DOHH2 (cell line): ENCODE results near the gene UBE2R2.
A peak's percentile ranks its signal among the peaks of the same experiment; 100 is the strongest.

Experiments used
- H3F3A ChIP-seq: fragments of 200-600 bp; sonication (generic), shearing (Covaris generic); 2 replicates; pipeline ENCODE4 v1.6.0; 2016; ENCODE audit warnings: antibody characterized with exemption, mild to moderate bottlenecking; ENCODE audit not compliant: control insufficient read depth, insufficient read depth
- H3K27ac ChIP-seq: fragments of 200-600 bp; sonication (generic); 2 replicates; pipeline ENCODE4 v1.5.1; 2014; ENCODE audit warnings: low read depth, mild to moderate bottlenecking, low read length, moderate library complexity
- H3K27me3 ChIP-seq: fragments of 200-600 bp; sonication (generic); 2 replicates; pipeline ENCODE4 v1.6.1; 2014; ENCODE audit warnings: mild to moderate bottlenecking, low read length, mixed read lengths; ENCODE audit not compliant: control insufficient read depth
- H3K36me3 ChIP-seq: fragments of 200-600 bp; sonication (generic); 2 replicates; pipeline ENCODE4 v1.6.1; 2014; ENCODE audit warnings: mild to moderate bottlenecking, low read length, moderate library complexity, mixed read lengths; ENCODE audit not compliant: control insufficient read depth
- H3K4me1 ChIP-seq: fragments of 200-600 bp; sonication (generic); 2 replicates; pipeline ENCODE4 v1.6.1; 2014; ENCODE audit warnings: mild to moderate bottlenecking, low read length, mixed read lengths; ENCODE audit not compliant: control insufficient read depth
- H3K4me2 ChIP-seq: fragments of 200-600 bp; sonication (generic); 2 replicates; pipeline ENCODE4 v1.6.0; 2014; ENCODE audit warnings: mild to moderate bottlenecking, low read length, moderate library complexity
- H3K4me3 ChIP-seq: fragments of 200-600 bp; sonication (generic); 2 replicates; pipeline ENCODE4 v1.5.1; 2014; ENCODE audit warnings: mild to moderate bottlenecking, low read length, mixed read lengths
- H3K79me2 ChIP-seq: fragments of 200-600 bp; sonication (generic); 2 replicates; pipeline ENCODE4 v1.6.1; 2014; ENCODE audit warnings: mild to moderate bottlenecking, low read length, mixed read lengths; ENCODE audit not compliant: control insufficient read depth
- H3K9me2 ChIP-seq: fragments of 200-600 bp; sonication (generic); replicated peaks from 2 replicates; pipeline ENCODE4 v1.6.1; 2014; ENCODE audit warnings: mild to moderate bottlenecking, low read length, mixed read lengths; ENCODE audit not compliant: control insufficient read depth
- H3K9me3 ChIP-seq: fragments of 200-600 bp; sonication (generic); 2 replicates; pipeline ENCODE4 v1.6.1; 2014; ENCODE audit warnings: antibody characterized with exemption, low read length, mixed read lengths; ENCODE audit not compliant: control insufficient read depth, insufficient read depth
- H4K20me1 ChIP-seq: fragments of 200-600 bp; sonication (generic); 2 replicates; pipeline ENCODE4 v1.6.0; 2014; ENCODE audit warnings: low read depth, mild to moderate bottlenecking, antibody characterized with exemption, low read length, moderate library complexity; ENCODE audit not compliant: control insufficient read depth, insufficient read depth
- EZH2phosphoT487 ChIP-seq: fragments of 200-600 bp; sonication (generic); IDR thresholded peaks from 2 replicates; pipeline ENCODE4 v1.6.1; 2017; ENCODE audit warnings: borderline replicate concordance, mild to moderate bottlenecking, antibody characterized with exemption, low read length, moderate library complexity, mixed read lengths
- TF ChIP-seq, protein P1 (sequence below): fragments of 200-600 bp; sonication (generic); IDR thresholded peaks from one replicate; pipeline ENCODE4 v1.5.1; 2014; ENCODE audit warnings: antibody characterized with exemption, mild to moderate bottlenecking, low read depth, low read length; ENCODE audit not compliant: poor library complexity, severe bottlenecking

Gene UBE2R2

DNA sequence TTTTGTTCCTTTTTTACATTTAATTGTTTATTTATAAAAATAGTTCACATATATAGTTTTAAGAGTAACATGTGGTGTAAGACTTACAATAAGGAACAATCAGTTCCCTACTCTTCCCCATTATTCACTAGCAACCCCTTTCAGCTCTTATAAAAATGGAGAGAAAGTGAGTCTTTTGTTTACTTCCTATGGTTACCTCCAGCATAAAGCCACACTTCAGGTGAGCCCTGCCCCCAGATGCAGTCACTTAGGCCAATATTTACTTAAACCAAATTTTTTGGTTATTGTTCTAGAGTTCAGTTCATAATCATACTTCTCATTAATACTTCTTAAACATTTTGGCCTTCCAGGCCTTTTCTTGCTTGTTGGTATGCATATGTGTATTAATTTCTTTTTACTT is 33.7 kb downstream of the UBE2R2 start:
- 0 out of 2 replicates have a peak overlapping the region, but pooled peaks have one; percentile 2 for H3K4me2 ChIP-seq
- no peaks in the 10 kb centered on the region for H4K20me1 ChIP-seq
- no peaks in the 10 kb centered on the region for H3K9me3 ChIP-seq
- peaks cover 100% of the 10 kb centered on the region for H3K79me2 ChIP-seq
- H3K36me3 ChIP-seq = peaks cover 10% of the 10 kb centered on the region
- H3F3A ChIP-seq = peaks cover 16% of the 10 kb centered on the region; the same call in 1 of the 2 replicates
- H3K4me3 ChIP-seq = no peak overlapping the region
- no peaks in the 10 kb centered on the region for H3K27me3 ChIP-seq
- H3K9me2 ChIP-seq = no peaks in the 10 kb centered on the region
- TF ChIP-seq, protein P1, sequence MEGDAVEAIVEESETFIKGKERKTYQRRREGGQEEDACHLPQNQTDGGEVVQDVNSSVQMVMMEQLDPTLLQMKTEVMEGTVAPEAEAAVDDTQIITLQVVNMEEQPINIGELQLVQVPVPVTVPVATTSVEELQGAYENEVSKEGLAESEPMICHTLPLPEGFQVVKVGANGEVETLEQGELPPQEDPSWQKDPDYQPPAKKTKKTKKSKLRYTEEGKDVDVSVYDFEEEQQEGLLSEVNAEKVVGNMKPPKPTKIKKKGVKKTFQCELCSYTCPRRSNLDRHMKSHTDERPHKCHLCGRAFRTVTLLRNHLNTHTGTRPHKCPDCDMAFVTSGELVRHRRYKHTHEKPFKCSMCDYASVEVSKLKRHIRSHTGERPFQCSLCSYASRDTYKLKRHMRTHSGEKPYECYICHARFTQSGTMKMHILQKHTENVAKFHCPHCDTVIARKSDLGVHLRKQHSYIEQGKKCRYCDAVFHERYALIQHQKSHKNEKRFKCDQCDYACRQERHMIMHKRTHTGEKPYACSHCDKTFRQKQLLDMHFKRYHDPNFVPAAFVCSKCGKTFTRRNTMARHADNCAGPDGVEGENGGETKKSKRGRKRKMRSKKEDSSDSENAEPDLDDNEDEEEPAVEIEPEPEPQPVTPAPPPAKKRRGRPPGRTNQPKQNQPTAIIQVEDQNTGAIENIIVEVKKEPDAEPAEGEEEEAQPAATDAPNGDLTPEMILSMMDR = no peak
- TF ChIP-seq EZH2phosphoT487 = no peak
- H3K4me1 ChIP-seq = peaks cover 92% of the 10 kb centered on the region
- peak overlapping the region; percentile 22 for H3K27ac ChIP-seq

DNA sequence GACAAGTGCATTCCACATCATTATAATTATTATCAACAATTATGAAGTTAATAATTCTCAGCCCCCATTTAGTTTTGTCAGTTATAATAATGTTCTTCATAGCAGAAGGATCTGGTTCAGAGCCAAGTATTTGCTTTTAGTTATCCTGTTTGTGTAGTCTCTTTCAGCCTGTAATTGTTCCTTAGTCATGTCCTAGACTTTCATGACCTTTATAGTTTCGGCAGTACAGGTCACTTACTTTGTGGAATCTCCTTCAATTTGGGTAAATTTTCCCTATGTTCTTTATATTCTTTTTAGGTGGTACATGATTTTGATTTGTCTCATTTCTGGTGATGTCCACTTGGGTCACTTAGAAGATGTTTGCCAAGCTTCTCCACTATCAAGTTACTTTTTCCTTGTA is 34.3 kb downstream of the UBE2R2 start:
- Histone ChIP-seq H3K9me3 (no peaks in the 10 kb centered on the region), H4K20me1 (no peaks in the 10 kb centered on the region), H3K27ac (peak overlapping the region; percentile 22), H3K27me3 (no peaks in the 10 kb centered on the region), H3K36me3 (peaks cover 13% of the 10 kb centered on the region), H3K4me3 (no peak overlapping the region), H3K79me2 (peaks cover 100% of the 10 kb centered on the region), H3K4me1 (peaks cover 93% of the 10 kb centered on the region), H3K9me2 (no peaks in the 10 kb centered on the region), H3K4me2 (no peak overlapping the region), H3F3A (peaks cover 16% of the 10 kb centered on the region; the same call in 1 of the 2 replicates)
- TF ChIP-seq, protein P1 = no peak
- no peak for TF ChIP-seq EZH2phosphoT487

DNA sequence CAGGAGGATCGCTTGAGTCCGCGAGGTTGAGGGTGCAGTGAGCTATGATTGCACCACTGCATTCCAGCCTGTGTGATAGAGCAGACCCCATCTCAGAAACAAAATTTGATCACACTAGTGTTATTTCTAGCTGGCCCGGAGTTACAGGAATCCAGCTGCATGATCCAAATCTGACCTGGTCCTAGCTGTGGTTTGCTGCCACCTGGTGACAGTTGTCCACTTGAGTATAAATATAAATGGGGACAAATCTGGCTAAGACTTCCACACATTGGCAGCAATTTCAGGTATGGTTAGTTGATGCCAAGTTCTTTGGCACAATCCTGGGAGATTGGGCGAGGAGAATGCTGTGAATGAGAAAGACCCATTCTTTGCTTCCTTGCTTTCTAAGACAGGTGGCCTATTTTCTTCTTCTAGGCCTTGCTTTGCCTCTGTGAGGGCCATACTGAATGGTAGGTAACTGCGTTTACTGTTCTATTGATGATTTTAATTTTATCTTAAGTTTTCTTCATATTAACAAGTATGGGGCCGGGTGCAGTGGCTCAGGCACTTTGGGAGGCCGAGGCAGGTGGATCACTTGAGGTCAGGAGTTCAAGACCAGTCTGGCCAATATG is 35.4 kb downstream of the UBE2R2 start:
- Histone ChIP-seq H3K79me2 (peaks cover 100% of the 10 kb centered on the region), H3K9me3 (no peaks in the 10 kb centered on the region), H3K4me3 (no peak overlapping the region), H3K27me3 (no peaks in the 10 kb centered on the region), H3F3A (peaks cover 16% of the 10 kb centered on the region; the same call in 1 of the 2 replicates), H3K27ac (peak overlapping the region; percentile 10; the same call in 1 of the 2 replicates), H3K36me3 (peaks cover 13% of the 10 kb centered on the region), H3K4me2 (peak overlapping the region; percentile 38), H3K9me2 (no peaks in the 10 kb centered on the region), H3K4me1 (peaks cover 93% of the 10 kb centered on the region), H4K20me1 (no peaks in the 10 kb centered on the region)
- no peak for TF ChIP-seq EZH2phosphoT487
- TF ChIP-seq, protein P1 = peak; percentile 62
